SK-N-MC (cell line): Measurements from ENCODE around the gene PARG.
"Not testable (repeated sequence)": the region's sequence is repeated elsewhere in the genome, so short reads cannot be mapped to it uniquely, and the experiment has no call there.

Source experiments
- EZH2 ChIP-seq: fragments of 200-600 bp; sonication (generic); IDR thresholded peaks from one replicate; pipeline ENCODE4 v1.6.1; 2017; ENCODE audit warnings: antibody characterized with exemption
- FOXP2 ChIP-seq: optimal IDR thresholded peaks from 2 replicates; pipeline ENCODE3; 2011; ENCODE audit warnings: mild to moderate bottlenecking, moderate library complexity; ENCODE audit not compliant: insufficient read depth; ENCODE audit errors: extremely low read length, control extremely low read depth
- POLR2AphosphoS5 ChIP-seq: IDR thresholded peaks from 2 replicates; pipeline ENCODE4 v1.6.1; 2012; ENCODE audit warnings: mild to moderate bottlenecking, low read depth, low read length, borderline replicate concordance

DNA sequence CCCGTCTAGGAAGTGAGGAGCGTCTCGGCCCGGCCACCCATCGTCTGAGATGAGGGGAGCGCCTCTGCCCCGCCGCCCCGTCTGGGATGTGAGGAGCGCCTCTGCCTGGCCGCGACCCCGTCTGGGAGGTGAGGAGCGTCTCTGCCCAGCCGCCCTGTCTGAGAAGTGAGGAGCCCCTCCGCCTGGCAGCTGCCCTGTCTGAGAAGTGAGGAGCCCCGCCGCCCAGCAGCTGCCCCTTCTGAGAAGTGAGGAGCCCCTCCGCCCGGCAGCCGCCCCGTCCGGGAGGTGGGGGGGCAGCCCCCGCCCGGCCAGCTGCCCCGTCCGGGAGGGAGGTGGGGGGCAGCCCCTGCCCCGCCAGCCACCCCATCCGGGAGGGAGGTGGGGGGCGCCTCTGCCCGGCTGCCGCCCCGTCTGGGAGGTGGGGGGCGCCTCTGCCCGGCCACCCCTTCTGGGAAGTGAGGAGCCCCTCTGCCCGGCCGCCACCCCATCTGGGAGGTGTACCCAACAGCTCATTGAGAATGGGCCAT lies 28.6 kb upstream of the PARG start:
- not testable (repeated sequence) for TF ChIP-seq EZH2, POLR2AphosphoS5, FOXP2
